ENCODE data around the gene DUSP7.

The DUSP7 gene

GRCh38 chr3:52056521-52056967 lies at the start of gene DUSP7:
Gene DUSP7 (minus strand): TSS chr3:52056571. CDS start chr3:52056366, 205 bp downstream.
- DNase-seq = peak; percentile 26

GRCh38 chr3:52104684-52105640 lies 48.6 kb upstream of the DUSP7 start:
- DNase-seq = no peak

GRCh38 chr3:52102934-52103333 lies 46.6 kb upstream of the DUSP7 start:
- no peak for DNase-seq

- no peak for DNase-seq
These were observed 42.6 kb upstream of the DUSP7 start for GRCh38 chr3:52099001-52099401.

GRCh38 chr3:52097851-52098507 lies 41.6 kb upstream of the DUSP7 start:
- DNase-seq = no peak

GRCh38 chr3:52095990-52096775 lies 39.8 kb upstream of the DUSP7 start:
- DNase-seq = no peak

- DNase-seq = no peak
These were observed 38.5 kb upstream of the DUSP7 start for GRCh38 chr3:52094571-52095485.

- no peak for DNase-seq
These were observed 37.6 kb upstream of the DUSP7 start for GRCh38 chr3:52093756-52094545.

GRCh38 chr3:52092891-52093290 lies 36.5 kb upstream of the DUSP7 start:
- DNase-seq = no peak

GRCh38 chr3:52092271-52092660 lies 35.9 kb upstream of the DUSP7 start:
- no peak for DNase-seq

GRCh38 chr3:52091586-52092270 lies 35.4 kb upstream of the DUSP7 start:
- DNase-seq = no peak

GRCh38 chr3:52090933-52091468 lies 34.6 kb upstream of the DUSP7 start:
- no peak for DNase-seq

- no peak for DNase-seq
These were observed 34.0 kb upstream of the DUSP7 start for GRCh38 chr3:52090131-52090932.

- DNase-seq = no peak
These were observed 33.3 kb upstream of the DUSP7 start for GRCh38 chr3:52089691-52090090.

GRCh38 chr3:52088445-52089367 lies 32.3 kb upstream of the DUSP7 start:
- no peak for DNase-seq

- DNase-seq = no peak
These were observed 31.4 kb upstream of the DUSP7 start for GRCh38 chr3:52087731-52088130.

- DNase-seq = no peak
These were observed 30.7 kb upstream of the DUSP7 start for GRCh38 chr3:52086976-52087663.

- no peak for DNase-seq
These were observed 30.1 kb upstream of the DUSP7 start for GRCh38 chr3:52086461-52086860.

Data from NCI-H1436 (cell line).